SW480 (cell line): ENCODE measurements around the gene CNKSR3.
A peak's percentile ranks its signal among the peaks of the same experiment; 100 is the strongest.

Source experiments
- DNase-seq: peaks from one replicate; pipeline ENCODE4 v3.0.0-alpha.2; 2016; ENCODE audit warnings: low spot score

CNKSR3 gene

GRCh38 chr6:154383273-154383672 lies 127.2 kb downstream of the CNKSR3 start:
- no peak for DNase-seq

- DNase-seq: no peak
These were observed 127.7 kb downstream of the CNKSR3 start for GRCh38 chr6:154382740-154383139.

GRCh38 chr6:154381548-154381947 lies 128.9 kb downstream of the CNKSR3 start:
- no peak for DNase-seq

GRCh38 chr6:154380741-154381140 lies 129.7 kb downstream of the CNKSR3 start:
- DNase-seq: no peak

GRCh38 chr6:154379585-154379984 lies 130.9 kb downstream of the CNKSR3 start:
- DNase-seq: no peak

GRCh38 chr6:154378518-154378917 lies 132.0 kb downstream of the CNKSR3 start:
- DNase-seq: no peak

GRCh38 chr6:154377726-154378125 lies 132.8 kb downstream of the CNKSR3 start:
- no peak for DNase-seq

GRCh38 chr6:154373971-154374370 lies 136.5 kb downstream of the CNKSR3 start:
- DNase-seq: no peak

GRCh38 chr6:154371281-154371680 lies 139.2 kb downstream of the CNKSR3 start:
- no peak for DNase-seq

GRCh38 chr6:154370545-154370944 lies 139.9 kb downstream of the CNKSR3 start:
- peak; percentile 14 for DNase-seq

- no peak for DNase-seq
These were observed 142.4 kb downstream of the CNKSR3 start for GRCh38 chr6:154367839-154368695.

- no peak for DNase-seq
These were observed 143.1 kb downstream of the CNKSR3 start for GRCh38 chr6:154367336-154367735.

GRCh38 chr6:154363821-154364220 lies 146.7 kb downstream of the CNKSR3 start:
- no peak for DNase-seq

- DNase-seq: no peak
These were observed 149.0 kb downstream of the CNKSR3 start for GRCh38 chr6:154361476-154361875.

GRCh38 chr6:154360476-154360875 lies 150.0 kb downstream of the CNKSR3 start:
- no peak for DNase-seq

- DNase-seq: no peak
These were observed 150.8 kb downstream of the CNKSR3 start for GRCh38 chr6:154359679-154360078.

GRCh38 chr6:154359161-154359574 lies 151.3 kb downstream of the CNKSR3 start:
- no peak for DNase-seq

GRCh38 chr6:154358019-154358545 lies 152.4 kb downstream of the CNKSR3 start:
- DNase-seq: no peak

GRCh38 chr6:154356690-154357089 lies 153.8 kb downstream of the CNKSR3 start, which contains the start of gene IPCEF1:
Gene IPCEF1 (minus strand): TSS chr6:154356803. CDS start chr6:154265947, 90,856 bp downstream.
- DNase-seq: no peak

- DNase-seq: no peak
These were observed 154.4 kb downstream of the CNKSR3 start for GRCh38 chr6:154356113-154356512.

- DNase-seq: no peak
These were observed 156.2 kb downstream of the CNKSR3 start for GRCh38 chr6:154354265-154354777.

GRCh38 chr6:154353626-154354025 lies 156.9 kb downstream of the CNKSR3 start:
- no peak for DNase-seq

GRCh38 chr6:154352898-154353585 lies 157.4 kb downstream of the CNKSR3 start:
- no peak for DNase-seq
